Right ventricle myocardium superior (tissue), 1 donor: ENCODE data around the gene IKZF4. TPM values are rescaled to one million over a fixed set of nuclear protein-coding genes. Genes with fewer than 3 reads are reported as not detected.
"Not testable (repeated sequence)": the region's sequence is repeated elsewhere in the genome, so short reads cannot be mapped to it uniquely, and the experiment has no call there.

Source experiments
- ATAC-seq: fragments of 200-7000 bp; cut with Tn5 transposase; one replicate; pipeline ENCODE4 v1.9.1; 2020; ENCODE audit warnings: mild to moderate bottlenecking; ENCODE audit not compliant: poor library complexity
- DNase-seq: peaks from one replicate; pipeline ENCODE4 v3.0.0-alpha.2; 2020
- intact Hi-C: fragments of 100-400 bp; cut with DNase I; formaldehyde crosslinking; loops from one replicate; pipeline ENCODE4 v1.11.2; 2022
- long read RNA-seq: library from polyadenylated mRNA; unstranded; transcript quantifications from one replicate; pipeline ENCODE4 v2.0.0, GENCODE V29; 2021
- total RNA-seq: library from RNA; stranded (reverse); fragmentation: NEBNext Ultra II Directional; extraction: Animal tissue kit (Norgen Biotek cat#: 25700); gene quantifications from one replicate; pipeline ENCODE4 v1.2.1, GENCODE V29; 2021
- donor health status: DM: no; HTN: yes; CAD: no; lungs with severe emphysema.

IKZF4 gene
- total RNA-seq = 7.0 TPM
- long read RNA-seq, partial matches to known transcripts = 0 of 6 reads
- long read RNA-seq, other reads (novel, unspliced or antisense) = 6 of 6 reads

DNA sequence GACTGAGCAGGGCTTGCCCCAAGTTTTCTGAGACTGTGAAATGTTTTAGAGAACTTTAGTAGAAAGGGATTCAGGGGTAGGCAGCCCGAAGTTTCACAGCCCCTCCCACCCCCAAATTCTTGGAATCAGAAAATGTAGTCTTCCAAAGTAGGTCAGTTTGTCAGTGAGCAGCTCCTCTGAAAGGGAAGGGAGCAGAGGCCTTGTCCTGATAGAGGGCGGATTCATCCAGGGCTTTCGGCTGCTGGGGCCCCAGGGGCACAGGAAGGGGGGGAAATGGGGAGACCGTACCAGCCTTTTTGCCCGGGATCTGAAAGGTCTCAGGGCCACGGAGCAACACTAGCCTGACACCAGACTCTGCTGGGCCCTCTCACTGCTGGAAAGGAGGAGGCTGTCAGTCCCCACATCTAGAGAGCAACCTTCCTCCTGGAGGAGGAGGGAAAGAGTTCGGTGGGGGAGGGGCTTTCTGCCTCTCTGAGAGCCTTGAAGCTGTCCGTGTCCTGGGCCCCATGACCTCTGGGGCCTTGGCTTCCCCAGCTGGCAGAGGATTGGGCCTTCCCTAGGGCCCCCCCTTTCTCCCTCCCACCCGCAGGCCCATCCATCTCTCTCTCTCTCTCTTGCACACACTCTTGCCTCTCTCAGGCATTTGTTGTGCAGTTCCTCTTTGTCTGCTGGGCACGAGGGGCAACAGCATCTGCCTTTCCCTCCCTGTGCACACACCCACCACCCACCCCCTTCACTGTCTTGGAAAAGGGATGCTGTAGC, at the start of gene IKZF4:
Gene IKZF4 (plus strand): TSS at position 621 of the 762 bp plus-strand sequence. CDS start 451 bp downstream, outside the sequence.
- DNase-seq (peak; percentile 61), ATAC-seq (peak; percentile 65)
- intact Hi-C loops = no loop called here

DNA sequence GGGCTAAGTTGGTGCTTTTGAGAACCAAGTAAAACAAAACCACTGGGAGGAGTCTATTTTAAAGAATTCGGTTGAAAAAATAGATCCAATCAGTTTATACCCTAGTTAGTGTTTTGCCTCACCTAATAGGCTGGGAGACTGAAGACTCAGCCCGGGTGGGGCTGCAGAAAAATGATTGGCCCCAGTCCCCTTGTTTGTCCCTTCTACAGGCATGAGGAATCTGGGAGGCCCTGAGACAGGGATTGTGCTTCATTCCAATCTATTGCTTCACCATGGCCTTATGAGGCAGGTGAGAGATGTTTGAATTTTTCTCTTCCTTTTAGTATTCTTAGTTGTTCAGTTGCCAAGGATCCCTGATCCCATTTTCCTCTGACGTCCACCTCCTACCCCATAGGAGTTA, 48.8 kb upstream of the IKZF4 start:
- no peak for DNase-seq
- ATAC-seq = no peak
- intact Hi-C loops = no loop called here

DNA sequence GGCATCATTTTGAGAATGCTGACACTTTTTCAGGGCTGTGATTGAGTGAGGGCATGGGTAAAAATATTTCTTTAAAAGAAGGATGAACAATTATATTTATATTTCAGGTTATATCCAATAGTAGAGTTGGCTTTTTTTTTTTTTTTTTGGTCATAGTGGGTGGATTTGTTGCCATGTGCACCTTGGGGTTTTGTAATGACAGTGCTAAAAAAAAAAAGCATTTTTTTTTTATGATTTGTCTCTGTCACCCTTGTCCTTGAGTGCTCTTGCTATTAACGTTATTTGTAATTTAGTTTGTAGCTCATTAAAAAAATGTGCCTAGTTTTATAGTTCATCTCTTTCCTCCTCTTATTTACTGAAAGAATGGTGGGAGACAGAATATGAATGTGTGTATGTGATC, 48.4 kb upstream of the IKZF4 start:
- DNase-seq (no peak), ATAC-seq (no peak)
- intact Hi-C loops = no loop called here

DNA sequence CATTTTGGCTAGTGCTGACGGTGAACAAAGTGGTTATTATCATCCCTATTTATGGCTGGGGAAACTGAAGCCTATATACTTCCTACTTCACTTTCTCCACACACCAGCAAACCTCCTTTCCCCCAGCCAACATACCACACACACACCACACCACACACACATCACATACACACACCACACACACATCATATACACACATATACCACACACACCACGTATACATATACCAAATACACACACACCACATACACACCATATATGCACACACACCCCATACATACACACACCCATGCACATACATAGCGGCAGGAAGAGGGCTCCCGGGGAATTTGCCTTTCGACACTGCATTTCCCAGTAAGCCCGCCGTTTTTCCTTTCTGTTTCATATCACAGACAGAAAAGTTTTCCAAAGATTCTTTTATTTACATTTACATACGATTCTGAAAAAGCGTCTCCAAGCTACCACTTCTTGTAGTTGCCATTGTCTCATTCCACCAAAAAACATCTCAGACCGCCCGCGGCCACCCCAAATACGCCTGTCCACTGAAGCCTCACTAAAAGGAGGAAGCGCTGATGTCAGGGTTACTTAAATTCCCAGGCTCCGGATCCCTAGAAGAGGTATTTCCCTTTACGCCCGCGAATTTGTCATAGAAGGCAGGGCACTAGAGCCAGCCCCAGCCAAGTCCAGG, 47.8 kb upstream of the IKZF4 start:
- DNase-seq (no peak), ATAC-seq (no peak)
- intact Hi-C loops = no loop called here

DNA sequence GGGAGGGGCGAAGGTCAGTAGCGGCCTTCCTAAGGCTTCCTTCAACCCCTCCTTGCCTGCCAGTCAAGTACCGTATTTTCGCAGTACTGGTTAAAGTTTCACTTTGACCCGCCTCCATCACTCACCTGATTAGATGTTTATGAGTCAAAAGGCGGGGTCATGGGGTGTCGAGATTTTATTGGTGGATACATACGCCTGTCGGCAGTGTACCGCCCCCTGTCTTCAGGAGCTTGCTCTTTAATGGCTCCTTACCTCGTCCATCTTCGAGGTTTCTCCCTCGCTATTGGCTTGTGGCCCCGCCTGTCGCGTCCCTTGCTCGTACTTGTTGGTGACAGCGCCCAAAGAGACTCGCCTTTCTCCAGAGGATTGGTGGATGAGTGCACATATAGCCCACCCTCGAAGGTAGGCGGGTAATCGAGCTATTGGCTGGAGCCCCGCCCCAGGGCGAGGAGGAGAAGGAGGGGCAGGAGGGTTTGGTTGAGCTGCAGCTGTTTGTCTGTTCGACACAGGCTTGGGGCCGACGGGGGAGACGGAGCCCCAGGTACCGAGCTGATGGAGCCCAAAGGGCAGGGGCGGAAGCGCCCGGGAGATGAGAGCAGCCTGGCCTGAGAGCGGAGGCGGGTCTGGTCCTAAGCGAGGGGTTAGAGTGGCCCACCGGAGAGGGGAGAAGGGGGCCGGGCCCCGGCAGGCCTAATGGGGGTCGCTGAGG, 47.1 kb upstream of the IKZF4 start, which contains the start of gene RAB5B:
Gene RAB5B (plus strand): TSS at position 480 of the 709 bp plus-strand sequence. CDS start 12,883 bp downstream, outside the sequence.
- ATAC-seq (peak; percentile 93), DNase-seq (peak; percentile 100)
- intact Hi-C loops = no loop called here

DNA sequence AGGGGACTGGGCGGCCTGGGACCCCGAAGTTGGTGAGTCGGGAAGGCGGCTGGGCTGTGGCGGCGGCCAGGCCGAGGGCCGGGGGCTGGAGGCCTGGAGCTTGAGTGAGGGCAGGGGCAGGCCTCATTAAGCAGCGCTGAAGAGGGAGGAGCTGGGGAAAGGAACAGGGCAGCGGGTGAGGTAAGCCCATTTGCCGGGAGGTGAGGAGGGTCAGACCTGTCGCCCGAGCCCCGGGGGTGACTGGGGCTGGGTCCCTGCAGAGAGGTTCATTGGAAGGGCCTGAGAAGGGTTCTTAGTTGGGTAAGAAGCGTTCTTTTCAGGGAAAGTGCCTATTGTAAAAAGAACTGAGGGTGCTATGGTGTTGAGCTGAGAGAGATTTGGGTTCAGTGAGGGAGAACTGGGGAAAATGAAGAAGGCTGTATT, 46.5 kb upstream of the IKZF4 start:
- no peak for DNase-seq
- ATAC-seq = peak; percentile 63

DNA sequence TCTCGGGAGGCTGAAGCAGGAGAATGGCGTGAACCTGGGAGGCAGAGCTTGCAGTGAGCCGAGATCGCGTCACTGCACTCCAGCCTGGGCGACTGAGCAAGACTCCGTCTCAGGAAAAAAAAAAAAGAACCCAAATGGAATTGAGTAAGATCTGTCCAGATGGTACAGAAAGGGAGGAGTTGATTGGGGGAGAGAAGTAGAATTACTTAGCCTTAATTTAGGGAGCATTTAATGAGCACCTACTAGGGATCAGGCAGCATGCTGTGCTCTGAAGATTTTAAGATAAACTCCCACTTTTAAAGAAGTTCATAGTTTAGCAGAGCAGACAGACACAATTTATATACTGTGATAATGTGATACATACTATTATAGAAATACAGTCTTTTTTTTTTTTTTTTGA, 42.5 kb upstream of the IKZF4 start:
- intact Hi-C loops = no loop called here
- DNase-seq = no peak
- ATAC-seq = no peak

More for the DNA sequence above, 46.5 kb upstream of the IKZF4 start:
- intact Hi-C loops = no loop called here

DNA sequence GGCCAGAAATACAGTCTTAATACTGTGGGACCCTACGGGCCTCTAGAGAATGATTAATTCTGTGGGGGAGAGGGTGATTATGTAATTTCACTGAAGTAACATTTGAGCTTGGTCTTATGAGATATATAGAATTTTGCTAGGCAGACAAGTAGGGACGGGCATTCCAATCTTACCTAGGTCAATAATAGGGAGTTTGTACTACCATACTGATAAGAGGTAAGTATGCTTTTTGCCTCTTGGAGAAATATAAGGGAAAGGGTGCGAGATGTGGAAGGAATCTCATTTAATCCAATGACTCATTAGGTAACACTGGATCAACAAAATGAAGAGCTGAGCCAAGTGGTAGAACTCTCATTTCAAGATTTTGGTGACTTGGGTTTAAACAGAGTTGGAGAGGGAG, 41.8 kb upstream of the IKZF4 start:
- intact Hi-C loops = no loop called here

DNA sequence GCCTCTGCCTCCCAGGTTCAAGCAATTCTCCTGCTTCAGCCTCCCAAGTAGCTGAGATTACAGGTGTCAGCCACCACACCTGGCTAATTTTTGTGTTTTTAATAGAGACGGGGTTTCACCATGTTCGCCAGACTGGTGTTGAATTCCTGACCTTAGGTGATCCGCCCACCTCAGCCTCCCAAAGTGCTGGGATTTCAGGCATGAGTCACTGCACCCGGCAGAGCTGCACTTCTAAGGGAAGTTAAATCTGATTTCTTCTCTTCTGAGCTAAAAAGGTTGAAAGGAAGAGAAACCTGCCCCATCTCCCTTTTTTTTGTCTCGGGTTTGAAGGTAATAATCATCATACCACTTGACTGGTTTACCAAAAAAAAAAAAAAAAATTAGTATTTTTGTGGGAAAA, 39.0 kb upstream of the IKZF4 start:
- ATAC-seq, DNase-seq, intact Hi-C loops: not testable (repeated sequence)

More for the DNA sequence above, 41.8 kb upstream of the IKZF4 start:
- no peak for DNase-seq
- ATAC-seq = no peak

DNA sequence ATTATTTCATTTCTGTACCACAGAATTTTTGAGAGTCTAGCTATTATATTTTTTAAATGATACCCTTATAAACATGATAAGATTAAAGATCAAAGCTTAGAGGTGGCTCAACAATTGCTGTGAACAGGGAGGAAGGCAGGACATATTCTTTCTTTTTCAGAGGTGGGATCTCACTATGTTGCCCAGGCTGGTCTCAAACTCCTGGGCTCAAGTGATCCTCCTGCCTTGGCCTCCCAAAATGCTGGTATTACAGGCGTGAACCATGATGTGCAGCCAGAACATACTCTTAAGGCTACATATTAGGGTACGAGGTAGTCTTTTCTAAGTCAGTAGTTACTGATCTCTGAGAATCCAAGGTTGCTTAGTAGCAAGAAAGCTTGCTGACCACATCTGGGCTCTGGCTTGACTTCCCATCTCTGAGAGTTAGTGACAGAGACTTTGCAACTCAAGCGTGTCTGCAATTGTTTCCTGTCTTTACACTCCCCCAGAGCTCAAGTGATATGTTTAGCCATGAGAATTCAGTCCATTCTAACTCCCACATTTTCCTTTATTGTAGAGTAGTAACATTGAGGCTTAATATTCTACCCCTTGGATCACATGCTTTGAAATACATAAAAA, 38.4 kb upstream of the IKZF4 start:
- intact Hi-C loops = no loop called here
- DNase-seq = no peak
- ATAC-seq = no peak

DNA sequence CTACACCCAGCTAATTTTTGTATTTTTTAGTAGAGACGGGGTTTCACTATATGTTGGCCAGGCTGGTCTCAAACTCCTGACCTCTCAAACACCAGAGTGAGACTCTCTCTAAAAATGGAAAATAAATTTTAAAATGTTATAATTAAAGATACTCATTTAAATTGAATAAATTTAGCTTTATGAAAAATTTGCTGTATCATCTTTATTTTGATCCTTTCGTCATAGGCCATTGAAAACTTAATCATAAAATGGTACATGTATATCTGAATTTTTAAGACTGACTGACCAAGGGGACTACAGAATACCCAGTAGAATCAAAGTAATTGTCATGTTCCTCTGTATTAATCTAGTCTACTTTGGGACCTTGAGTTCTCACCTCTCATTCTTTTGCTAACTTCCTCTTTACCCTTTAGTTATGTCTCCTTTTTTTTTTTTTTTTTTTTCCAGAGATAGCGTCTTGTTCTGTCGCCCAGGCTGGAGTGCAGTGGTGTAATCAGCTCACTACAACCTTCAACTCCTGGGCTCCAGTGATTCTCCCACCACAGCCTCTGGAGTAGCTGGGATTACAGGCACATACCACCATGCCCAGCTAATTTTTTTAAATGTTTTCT, 37.5 kb upstream of the IKZF4 start:
- peak; percentile 56 for ATAC-seq
- intact Hi-C loops = no loop called here
- no peak for DNase-seq

DNA sequence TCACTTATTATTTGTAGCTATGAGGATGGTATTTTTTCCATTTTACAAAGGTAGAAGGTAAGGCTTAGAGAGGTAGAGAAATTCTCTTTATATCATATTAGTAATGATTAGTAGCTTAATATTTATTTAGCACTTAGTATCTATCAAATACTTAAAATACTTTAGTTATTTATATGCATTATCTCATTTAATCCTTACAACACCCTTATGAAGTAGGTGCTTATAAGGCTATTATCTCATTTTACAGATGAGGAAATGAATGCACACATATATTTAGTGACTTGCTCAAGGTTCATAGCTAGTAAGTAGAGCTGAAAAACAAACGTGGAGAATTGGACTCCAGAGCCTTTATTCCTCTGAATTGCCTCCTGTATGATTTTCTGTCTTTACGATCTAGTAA, 36.0 kb upstream of the IKZF4 start:
- ATAC-seq (no peak), DNase-seq (no peak)
- intact Hi-C loops = no loop called here

DNA sequence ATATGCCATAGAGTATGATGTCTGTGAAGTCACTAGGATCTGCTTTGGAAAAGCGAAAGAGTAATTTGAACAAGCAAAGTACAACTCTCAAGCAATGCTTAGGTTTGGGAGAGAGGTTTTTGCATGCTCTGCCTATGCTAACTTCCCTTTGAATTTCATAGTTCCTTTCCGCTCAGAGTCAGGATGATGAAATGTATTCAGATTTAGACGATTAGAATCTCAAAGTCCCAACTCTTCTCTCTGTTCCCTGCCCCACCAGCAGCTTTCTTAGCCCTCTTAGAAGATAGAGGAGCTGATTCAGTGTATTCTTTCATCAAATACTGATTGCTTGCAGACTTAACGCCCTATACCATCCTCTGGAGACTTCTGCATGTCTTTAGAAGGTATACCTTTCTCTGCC, 35.5 kb upstream of the IKZF4 start:
- no peak for DNase-seq
- intact Hi-C loops = no loop called here
- no peak for ATAC-seq

DNA sequence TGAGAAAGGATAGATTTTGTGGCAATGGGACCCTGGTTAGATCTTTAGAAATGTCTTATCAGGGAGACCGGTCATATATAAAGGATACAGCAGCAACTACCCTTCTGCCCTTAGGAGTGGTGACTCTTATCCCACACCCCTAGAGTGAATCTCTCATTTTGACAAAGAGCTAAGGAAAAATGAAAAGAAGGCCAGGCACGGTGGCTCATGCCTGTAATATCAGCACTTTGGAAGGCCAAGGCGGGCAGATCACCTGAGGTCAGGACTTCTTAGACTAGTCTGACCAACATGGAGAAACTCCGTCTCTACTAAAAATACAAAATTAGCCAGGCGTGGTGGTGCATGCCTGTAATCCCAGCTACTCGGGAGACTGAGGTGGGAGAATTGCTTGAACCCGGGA, 34.9 kb upstream of the IKZF4 start:
- intact Hi-C loops, DNase-seq, ATAC-seq: not testable (repeated sequence)

DNA sequence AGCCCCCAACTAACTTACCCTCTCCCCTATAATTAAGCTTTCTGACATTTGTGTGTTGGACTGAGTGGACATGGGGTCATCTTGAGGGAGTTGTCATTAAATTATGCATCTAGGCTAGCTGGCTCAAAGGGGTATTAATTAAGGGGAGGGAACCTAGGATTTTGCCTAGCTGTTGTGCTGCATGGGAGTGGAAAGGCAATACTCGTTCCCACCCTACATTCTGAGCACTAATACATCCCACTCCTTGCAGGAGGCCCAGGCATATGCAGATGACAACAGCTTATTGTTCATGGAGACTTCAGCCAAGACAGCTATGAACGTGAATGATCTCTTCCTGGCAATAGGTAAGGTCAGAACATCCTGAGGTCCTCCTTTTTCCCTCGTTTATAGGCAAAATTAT, 29.7 kb upstream of the IKZF4 start:
- intact Hi-C loops = no loop called here
- ATAC-seq = no peak
- no peak for DNase-seq

DNA sequence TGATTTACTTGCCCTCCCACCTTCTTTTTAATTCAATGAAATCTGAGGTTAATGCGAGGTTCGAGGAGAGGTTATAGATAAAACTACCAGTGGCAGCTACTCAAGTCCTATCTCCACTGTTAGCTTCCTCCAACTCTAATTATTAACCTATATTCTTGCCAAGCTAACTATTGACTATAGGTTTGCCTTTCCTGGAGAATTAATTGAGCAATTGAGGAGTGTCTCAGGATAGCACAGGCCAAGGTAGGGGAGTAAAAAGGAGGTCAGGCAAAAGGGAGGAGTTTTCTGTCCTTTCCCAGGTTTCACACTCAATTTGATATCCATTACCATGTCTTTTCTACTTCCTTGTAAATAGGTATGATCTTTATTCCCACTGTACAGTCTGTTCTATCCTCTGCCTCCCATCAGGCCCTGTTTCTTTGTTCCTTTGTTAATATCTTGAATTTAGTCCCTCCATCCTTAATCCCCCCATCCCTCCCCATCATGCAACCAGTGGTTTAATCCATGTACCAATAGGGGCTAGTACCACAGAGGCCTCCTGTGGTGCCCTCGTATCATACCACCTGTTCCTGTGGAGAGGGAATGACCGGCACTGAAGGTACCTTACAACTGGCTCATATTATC, 27.5 kb upstream of the IKZF4 start:
- no peak for DNase-seq
- intact Hi-C loops = no loop called here
- no peak for ATAC-seq

DNA sequence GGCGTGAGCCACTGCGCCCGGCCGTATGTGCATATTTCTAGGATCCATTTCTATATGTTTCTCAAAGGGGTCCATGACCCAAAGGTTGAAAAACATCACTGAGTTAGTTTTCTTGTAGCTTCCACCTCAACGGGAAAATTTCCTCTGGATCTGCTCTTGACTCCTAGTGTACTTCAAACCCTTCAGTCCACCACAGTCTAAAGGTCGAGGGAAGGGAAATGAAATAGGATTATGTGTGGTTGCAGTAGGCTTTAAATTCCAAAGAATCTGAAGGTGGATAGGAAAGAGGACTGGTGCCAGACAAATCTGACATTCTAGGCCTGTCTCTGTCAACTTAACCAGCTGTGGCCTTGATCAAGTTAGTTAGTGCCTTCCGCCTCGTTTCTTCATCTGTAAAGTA, 25.5 kb upstream of the IKZF4 start:
- no peak for DNase-seq
- intact Hi-C loops = loop anchor here (5.0 kb wide), 1 partner anchor 47 kb away; the partner anchor contains the start of gene RPS26
- ATAC-seq = no peak

DNA sequence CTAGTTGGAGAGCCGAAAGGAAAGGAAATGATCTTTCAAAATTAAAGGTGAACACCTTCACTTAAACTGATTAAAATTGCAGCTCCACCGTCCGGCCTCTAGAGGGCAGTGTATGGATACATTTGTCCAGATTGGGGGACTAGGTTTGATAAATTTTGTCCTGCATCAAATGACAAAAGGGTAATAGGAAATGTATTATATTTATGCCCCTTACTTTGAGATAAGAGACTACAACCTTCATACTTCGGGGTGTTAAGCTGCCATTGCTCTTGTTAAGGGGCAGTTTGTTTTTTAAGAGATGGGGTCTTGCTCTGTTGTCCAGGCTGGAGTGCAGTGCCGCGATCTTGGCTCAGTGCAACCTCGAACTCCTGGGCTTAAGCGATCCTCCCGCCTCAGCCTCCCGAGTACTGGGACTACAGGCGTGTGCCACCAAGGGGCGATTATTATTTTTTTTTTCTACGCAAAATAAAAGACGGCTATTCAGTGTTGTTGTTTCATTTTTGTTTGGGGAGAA, 24.6 kb upstream of the IKZF4 start:
- peak; percentile 58 for DNase-seq
- ATAC-seq = peak; percentile 66
- intact Hi-C loops = loop anchor here (5.0 kb wide), 1 partner anchor 46 kb away; the partner anchor contains the start of gene RPS26
